ENCODE measurements around the gene VAV3.

DNA sequence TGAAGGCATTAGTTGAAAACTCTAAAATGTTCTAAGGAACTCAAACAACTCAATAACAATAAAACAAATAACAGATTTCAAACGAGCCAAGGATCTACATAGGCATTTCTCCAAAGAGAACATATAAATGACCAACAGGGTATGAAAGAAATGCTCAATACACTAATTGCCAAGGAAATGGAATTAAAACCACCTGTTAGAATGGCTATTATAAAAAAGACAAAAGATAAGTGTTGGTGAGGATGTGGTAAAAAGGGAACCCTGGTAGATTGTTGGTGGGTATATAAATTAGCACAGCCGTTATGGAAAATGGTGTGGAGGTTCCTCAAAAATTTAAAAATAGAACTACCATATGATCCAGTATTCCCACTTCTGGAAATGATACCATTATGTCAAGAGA is 9.1 kb upstream of the VAV3 start:
- TF ChIP-seq, protein P1, sequence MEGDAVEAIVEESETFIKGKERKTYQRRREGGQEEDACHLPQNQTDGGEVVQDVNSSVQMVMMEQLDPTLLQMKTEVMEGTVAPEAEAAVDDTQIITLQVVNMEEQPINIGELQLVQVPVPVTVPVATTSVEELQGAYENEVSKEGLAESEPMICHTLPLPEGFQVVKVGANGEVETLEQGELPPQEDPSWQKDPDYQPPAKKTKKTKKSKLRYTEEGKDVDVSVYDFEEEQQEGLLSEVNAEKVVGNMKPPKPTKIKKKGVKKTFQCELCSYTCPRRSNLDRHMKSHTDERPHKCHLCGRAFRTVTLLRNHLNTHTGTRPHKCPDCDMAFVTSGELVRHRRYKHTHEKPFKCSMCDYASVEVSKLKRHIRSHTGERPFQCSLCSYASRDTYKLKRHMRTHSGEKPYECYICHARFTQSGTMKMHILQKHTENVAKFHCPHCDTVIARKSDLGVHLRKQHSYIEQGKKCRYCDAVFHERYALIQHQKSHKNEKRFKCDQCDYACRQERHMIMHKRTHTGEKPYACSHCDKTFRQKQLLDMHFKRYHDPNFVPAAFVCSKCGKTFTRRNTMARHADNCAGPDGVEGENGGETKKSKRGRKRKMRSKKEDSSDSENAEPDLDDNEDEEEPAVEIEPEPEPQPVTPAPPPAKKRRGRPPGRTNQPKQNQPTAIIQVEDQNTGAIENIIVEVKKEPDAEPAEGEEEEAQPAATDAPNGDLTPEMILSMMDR (conservative IDR thresholded peaks at IDR 0.05; ENCODE audit: low read length), result no peak
- TF ChIP-seq EZH2phosphoT487 (IDR thresholded peaks at IDR 0.05; ENCODE audit: borderline replicate concordance, low read depth, low read length), result no peak

Data from OCI-LY7 (cell line).